GM12801 (cell line): ENCODE data around the gene CAMK2D.

Source experiments
- CTCF ChIP-seq: IDR thresholded peaks from one replicate; pipeline ENCODE4 v1.5.1; 2011; ENCODE audit warnings: control low read depth; ENCODE audit not compliant: insufficient read length; ENCODE audit errors: extremely low read depth

The CAMK2D gene

GRCh38 chr4:113435893-113436292 is 325.6 kb downstream of the CAMK2D start:
- TF ChIP-seq CTCF = no peak

GRCh38 chr4:113434247-113434587 is 327.3 kb downstream of the CAMK2D start:
- TF ChIP-seq CTCF = no peak

GRCh38 chr4:113433536-113434246 is 327.8 kb downstream of the CAMK2D start:
- TF ChIP-seq CTCF = no peak

GRCh38 chr4:113433116-113433515 is 328.4 kb downstream of the CAMK2D start:
- no peak for TF ChIP-seq CTCF

- no peak for TF ChIP-seq CTCF
Measured at GRCh38 chr4:113423631-113424030, 337.9 kb downstream of the CAMK2D start.

- TF ChIP-seq CTCF = no peak
Measured at GRCh38 chr4:113420938-113421337, 340.6 kb downstream of the CAMK2D start.

- no peak for TF ChIP-seq CTCF
Measured at GRCh38 chr4:113419631-113420030, 341.9 kb downstream of the CAMK2D start.
